DMS53 treated with DMSO at 0.1 percent for 48 hours (cell line): ENCODE data around the gene ST6GAL2.

Source experiments
- DNase-seq: peaks from one replicate; lab custom pipeline; 2025; ENCODE audit not compliant: unreplicated experiment; lab: John Stamatoyannopoulos, UW

Gene ST6GAL2

DNA sequence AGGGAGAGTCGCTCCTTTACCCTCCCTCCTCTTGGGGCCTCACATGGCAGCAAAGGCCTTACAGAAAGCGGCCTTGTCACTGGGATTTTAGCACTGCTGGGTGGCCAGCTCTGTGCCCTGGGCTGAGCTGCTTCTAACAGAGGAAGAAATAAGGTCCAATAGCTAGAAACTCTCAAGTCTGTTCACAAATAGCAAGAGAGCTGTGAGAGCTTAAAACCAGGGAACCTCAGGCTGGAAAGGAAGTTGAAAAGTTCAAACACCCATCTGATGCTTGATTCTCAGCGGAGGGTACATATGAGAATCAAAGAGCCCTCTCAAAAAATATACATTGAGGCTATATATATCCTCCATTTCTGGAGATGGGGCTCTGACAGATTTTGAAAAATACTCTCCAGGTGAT, 54.7 kb downstream of the ST6GAL2 start:
- DNase-seq = no peak

DNA sequence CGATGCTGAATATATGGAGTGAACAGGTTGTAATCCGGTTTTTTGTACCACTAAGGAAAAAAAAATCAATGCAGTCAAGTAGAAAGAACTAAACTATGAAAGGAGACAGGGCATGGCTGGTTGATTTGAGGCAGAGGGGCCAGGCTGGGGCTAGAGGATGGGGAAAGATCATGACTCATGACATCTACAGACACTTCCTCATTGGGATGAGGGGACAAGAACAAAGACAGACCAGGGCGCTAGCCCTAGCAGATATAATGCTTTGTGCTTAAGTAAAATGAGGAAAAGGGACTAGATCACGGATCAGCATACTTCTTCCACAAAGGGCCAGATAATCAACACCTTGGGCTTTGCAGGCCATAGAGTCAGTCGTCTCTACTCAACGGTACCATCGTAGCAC, 55.8 kb downstream of the ST6GAL2 start:
- no peak for DNase-seq

DNA sequence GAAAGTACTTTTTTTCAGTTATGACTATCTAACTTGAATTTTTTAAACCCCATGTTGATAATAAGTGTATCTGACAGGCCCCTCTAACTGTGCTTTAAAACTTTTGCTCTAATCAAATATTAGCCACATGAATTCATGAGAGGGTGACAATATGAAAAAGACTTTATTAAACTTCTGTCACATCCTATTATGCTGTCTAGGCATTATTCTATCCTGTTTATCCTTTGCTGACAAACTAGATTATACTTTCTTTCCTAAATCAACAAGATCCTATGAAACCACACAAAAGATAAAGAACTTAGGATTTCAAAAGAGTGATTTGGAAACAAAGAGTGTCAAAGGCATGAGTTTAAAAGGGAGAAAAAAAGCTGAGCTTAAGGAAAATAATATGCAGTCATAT, 57.8 kb downstream of the ST6GAL2 start:
- no peak for DNase-seq

DNA sequence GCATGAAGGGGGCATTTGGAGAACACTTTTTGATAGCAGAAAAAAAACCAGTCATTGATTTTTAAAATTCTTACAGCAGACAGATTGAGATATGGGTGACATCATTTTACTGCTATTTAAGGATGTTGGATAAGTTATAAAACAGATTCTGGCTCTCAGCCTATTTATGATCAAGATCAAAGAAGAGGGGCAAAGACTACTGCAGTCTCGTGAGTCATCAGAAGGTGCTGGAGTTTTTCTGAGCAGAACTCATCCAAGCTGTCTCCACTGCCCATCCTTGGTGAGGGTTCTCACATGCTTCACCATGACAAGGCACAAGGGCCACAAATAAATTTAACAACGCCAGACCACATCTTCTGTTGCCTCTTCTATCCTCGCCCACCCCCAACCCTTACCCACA, 58.8 kb downstream of the ST6GAL2 start:
- no peak for DNase-seq

DNA sequence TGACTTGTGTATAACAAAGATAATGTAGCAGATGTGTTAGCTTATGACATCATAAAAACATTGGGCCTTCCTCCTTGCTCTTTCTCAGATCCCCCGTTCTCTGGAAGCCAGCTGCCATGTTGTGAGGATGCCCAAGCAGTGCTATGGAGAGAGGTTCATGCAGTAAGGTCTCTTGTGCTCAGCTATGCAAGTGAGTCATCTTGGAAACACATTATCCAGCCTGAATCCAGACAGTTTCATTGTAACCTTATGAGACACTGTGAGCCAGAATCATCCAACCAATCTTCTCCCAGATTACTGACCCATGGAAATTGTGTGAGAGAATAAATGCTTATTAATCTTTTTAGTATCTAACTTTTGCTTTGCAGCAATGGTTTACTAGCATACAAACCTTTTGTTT, 60.8 kb downstream of the ST6GAL2 start:
- no peak for DNase-seq

DNA sequence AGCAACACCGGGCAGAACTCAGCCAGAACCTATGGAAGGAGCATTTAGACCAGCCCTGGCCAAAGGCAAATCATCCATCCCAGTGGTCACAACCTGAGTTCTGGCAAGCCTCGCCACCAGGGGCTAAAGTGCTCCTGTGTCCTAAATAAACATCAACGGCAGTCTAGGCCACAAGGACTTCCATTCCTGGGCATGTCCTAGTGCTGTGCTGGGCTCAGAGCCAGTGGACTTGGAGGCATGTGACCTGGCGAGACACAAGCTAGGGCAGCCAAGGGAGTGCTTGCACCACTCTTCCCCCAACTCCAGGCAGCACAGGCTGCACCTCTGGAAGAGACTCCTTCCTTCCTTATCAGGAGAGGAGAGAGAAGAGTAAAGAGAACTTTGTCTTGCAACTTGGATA, 69.0 kb downstream of the ST6GAL2 start:
- DNase-seq = no peak

DNA sequence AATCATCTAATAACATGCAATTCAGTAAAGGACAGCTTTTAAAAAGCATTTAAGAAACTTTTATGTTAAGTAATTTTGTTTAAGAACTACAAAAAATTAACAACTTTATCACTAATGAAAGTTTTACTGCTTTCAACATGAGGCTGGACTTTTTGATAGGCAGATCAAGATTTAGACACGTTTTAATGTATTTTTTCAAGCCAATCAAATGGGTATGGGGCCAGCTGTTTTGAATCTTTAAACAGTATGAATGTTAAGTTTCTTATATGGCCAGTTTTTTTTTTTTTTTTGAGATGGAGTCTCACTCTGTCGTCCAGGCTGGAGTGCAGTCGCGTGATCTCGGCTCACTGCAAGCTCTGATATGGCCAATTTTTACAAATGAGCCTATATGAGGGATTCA, 73.1 kb downstream of the ST6GAL2 start:
- DNase-seq = no peak

DNA sequence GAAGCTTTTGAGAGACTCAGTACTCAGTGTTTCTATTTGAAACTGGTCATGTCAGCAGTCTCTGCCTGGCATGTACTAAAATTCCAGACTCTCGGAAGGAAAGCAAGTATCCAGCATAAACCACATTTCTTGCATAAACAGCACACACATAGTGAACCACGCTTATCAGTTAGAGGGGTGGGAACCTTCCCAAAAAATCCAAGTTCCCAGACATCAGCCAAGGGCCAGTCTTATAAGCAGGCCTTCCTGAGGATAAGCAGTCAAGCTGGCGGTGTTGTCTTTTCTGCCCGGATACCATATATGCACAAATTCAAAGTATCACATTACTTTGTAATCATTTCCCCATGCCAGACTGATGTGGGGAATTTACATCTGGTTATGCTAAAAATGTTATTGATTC, 73.6 kb downstream of the ST6GAL2 start:
- DNase-seq = no peak

DNA sequence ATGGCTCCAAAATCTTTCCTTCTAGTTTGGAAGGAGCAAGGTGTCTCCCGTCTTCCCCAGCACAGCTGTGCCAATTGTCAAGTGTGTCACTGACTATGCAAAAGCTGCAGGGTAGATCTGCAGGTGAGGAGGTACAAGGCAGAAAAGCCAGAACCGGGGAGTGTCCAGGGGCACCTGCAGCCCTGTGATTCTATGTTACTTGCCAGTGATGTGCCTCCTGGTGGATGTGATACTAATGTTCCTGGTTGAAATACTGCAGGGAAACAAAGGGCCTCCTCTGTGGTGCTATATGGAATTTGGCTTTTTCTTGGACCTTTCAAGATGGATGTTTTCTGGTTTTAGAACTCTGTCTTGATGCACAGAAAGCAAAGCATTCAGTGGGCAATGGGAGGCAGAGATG, 80.3 kb downstream of the ST6GAL2 start:
- DNase-seq = no peak

DNA sequence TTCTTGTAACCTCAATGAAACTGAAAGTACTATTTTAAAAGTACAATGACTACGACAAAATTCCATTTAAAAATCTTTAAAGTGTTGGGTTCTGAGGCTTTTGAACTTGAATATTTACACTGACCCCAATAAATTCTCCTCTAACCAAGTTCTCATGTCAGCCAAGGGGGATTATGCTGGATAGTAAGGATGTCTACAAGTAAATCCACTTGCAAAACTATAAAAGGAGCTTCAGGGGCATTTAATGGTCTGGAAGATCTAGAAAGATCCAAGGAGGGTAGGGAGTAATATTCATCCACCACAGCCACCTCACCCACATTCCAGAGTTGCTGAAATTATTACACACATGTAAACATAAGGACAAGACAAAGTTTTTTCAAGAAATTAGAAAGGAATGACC, 81.8 kb downstream of the ST6GAL2 start:
- DNase-seq = no peak

DNA sequence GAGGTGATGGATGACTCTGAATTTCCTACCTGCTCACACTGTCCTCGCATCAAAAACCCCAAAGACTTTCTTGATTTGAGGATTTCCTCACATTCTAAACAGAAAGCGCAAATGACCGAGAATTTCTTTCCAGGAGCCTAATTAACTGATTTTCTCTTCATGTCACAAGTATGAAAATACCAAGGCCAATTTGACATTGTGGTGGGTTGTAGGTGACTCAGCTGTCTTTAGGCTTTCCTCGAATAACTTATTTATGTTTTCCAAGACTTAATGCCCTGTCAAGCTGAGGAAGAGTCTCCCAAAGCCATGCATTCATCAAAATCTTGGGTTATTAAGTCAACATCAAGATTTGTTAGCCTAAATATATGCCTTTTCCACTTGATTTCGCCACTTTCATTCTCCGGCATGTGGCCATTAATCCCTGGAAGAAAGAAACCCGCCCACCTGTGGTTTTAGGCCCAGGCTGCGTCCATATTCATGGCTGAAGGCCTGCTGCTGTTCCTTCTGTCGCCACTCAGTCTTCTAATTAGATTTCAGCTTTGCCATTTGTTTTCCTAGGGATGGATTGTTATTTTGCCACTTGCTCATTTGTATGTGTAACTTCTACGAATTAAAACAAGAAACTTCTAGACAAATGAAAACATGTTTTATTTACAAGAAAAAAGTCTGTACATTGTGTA, 84.9 kb downstream of the ST6GAL2 start:
- no peak for DNase-seq

DNA sequence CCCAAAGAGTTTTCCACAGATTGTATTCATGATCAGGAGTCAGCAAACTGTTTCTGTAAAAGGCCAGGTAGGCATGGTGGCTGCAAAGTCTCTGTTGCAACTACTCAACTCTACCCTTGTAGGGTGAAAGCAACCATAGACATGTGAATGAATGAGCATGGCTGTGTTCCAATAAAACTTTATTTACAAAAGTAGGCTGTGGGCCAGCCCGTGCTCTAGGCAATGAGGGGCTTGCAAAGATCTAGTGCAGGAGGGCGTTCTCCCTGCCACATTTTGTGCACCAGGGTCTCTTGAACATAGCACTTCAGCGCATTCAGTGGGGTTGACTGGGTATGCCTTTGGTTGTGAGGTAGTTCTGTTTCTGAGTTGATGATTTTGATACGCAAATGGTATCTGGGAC, 85.8 kb downstream of the ST6GAL2 start:
- DNase-seq = no peak

DNA sequence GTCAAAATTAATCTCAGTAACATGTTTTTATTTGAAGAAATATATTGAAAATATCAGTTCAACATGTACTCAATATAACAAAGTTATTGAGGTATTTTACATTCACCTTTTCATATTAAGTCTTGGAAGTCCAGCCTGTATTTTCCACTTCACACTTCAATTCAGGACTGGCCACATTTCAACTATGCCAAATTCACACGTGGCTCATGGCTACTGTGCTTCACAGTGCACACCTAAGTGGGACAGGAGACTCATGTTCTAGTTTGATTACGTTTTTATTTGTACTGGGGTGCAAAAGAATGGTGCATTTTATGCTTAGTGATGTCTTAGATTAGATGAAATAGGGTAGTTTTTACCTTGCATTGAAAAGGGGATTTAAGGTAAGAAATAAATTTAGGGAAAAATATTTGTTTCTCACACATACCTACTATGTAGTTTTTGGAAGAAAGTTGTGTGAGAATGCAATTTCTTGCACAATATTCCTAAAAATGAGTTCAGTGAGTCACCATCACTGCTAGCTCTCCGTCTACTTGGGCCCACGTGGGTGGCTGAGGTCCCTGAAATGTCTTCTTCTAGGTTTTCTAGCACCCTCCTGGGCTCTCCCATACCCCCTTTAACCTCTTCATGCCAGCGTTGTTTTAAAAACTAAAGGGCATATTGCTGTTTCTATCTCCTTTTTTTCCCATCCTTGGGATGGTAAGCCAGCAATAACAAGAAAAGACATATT, 87.0 kb downstream of the ST6GAL2 start:
- no peak for DNase-seq

DNA sequence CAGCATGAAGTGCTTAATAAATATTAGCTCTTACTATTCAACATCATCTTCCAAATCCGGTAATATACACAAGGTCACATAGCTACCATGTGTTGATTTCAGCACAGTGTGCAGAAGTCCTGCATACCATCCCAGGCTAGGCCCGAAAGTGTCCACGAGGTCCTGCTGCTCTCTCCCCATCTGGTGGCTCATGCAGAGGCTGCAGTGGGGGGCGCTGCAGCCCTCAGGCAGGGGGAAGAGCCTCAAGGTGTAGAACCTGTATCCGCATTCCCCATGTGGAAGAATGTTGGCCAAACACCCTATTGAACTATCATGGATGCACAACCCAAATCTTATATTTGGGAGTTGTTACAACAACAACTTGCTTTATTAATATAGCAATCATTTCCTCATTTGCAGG, 88.5 kb downstream of the ST6GAL2 start:
- DNase-seq = no peak

DNA sequence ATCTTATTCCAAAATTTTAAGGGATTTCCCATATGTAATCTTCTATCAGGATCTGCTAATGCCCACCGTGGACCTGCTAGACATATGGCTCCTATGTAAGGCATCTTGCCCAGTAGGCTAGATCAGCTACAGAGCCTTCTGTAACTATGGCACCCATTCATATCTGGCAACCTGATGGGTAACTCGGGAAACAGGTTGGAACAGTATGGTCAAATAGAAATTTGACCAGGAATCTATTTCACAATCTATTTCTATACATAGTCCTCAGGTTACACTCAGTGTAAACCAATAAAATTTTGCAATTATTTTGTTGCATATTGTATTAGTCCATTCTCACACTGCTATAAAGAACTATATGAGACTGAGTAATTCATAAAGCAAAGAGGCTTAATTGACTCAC, 93.3 kb downstream of the ST6GAL2 start:
- no peak for DNase-seq

DNA sequence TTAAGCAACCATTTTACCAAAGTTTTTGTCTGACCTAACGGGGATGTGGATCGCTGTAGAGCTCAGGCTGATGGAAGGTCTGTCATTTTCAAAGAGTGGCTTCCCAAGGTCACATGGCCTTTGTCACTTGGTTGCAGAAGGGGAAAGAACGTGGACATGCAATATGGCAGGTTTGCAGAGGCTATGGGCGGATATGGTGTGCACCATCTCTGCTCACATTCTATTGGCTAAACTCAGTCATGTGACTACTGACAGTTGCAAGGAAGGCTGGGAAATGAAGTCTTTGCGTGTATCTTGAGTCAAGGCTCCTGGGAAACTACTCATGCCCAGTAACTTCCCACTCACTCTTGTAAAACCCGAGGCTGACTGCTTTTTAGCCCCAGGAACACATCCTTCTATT, 96.8 kb downstream of the ST6GAL2 start:
- DNase-seq = no peak

DNA sequence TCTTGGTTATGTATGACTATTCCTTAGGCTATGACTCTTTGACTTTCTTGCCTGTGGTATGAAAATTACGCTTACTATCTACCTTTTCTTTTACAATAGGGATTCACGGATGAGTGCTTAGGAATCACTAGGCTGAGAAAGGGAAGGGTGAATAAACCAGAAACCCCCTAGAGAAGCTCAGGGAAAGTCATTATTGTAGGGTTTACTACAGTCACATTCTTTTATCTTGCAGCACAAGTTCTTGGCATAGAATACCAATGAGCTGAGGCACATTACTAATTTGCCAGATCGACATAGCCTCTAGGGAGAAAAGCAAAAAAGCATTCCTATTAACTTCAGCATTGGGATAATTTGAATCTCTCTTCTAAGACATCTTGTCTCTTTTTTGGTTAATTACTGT, 103.3 kb downstream of the ST6GAL2 start:
- DNase-seq = no peak

DNA sequence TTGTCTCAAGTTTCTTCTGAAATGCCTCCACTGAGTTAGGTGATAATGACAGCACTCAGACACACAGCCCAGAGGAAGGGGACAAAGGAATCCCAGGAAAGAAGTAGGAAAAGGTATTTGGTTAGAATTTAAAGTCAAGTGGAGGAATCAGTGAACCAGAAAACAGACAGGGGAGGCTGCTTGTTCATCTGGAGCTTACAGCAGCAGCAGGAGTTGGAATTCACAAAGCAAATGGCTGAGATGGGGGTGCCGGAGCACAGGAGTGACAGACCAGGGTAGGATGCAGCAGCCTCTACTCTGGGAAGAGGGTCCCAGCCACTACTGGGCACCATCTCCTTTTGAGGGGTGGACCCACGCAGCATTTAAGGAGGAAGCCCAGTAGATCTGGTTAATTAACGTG, 104.8 kb downstream of the ST6GAL2 start:
- no peak for DNase-seq

DNA sequence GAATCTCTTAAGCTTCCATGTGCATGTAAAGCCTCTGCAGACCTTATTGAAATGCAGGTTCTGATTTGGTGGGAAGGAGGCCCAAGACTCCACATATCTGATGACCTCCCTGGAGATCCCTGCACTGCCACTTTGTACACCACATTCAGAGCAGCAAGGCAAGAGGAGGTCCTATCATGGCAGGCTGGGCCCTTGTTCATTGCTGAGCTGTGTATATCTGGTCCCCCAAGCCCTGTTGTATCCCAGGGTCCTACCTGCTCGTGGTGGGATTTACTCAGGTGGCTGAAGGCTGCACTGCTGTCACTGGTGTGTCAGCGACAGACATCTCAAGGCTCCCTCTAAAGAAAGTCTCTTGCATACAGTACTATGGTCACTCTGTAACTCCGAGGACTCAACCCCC, 114.2 kb downstream of the ST6GAL2 start:
- no peak for DNase-seq

DNA sequence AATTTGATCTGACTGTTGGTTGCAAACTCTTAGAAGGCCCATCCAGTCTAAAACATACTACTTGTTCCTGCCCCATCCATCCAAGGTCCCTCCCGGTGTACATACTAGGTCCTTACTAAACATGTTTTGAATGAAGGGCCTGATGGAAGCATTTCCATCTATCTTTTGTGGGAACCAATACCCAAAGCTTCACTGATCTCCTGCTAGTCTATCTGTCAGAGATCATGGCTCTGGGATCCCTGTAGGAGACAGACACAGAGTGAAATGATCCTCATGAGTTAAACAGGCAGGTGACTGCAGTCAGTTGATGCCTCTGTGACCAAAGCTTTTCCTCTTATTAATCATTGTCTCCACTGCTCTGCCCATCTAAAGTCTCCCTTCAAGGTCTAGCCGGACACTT, 115.0 kb downstream of the ST6GAL2 start:
- DNase-seq = no peak

DNA sequence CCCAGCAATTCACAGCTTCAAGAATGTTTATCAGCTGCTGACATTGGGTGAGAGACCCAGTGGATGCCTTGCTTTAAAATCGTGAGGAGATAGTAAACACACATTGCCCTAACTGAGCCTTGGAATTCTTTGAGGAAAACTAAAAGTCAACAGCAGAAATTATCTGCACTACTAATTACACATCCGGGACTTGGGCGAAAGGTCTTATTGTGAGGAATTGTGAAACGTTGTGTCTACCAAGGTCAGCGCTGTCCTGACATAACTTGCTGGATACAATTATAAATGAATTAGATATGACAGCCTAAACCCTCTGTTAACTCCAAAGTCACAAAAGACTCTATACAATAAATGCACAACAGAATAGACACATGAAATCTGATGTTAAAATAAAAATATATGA, 121.4 kb downstream of the ST6GAL2 start:
- DNase-seq = no peak

DNA sequence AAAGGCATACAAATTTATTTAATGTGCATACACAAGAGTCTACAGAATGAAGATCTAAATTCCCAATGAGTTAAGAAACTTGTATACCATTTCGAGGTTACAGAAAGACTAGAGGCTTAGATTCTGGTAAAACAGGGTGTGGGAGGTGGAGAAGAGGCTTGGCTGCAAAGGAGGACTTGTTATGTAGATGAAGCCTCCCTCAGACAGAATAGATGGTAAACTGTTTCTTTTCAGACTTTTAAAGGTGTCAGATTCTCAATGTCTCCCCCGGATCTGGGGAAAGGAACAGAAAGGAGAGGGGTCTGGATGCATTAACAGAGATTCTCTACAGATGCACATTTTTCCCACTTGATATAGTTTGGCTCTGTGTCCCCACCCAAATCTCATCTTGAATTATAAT, 126.0 kb downstream of the ST6GAL2 start:
- no peak for DNase-seq

DNA sequence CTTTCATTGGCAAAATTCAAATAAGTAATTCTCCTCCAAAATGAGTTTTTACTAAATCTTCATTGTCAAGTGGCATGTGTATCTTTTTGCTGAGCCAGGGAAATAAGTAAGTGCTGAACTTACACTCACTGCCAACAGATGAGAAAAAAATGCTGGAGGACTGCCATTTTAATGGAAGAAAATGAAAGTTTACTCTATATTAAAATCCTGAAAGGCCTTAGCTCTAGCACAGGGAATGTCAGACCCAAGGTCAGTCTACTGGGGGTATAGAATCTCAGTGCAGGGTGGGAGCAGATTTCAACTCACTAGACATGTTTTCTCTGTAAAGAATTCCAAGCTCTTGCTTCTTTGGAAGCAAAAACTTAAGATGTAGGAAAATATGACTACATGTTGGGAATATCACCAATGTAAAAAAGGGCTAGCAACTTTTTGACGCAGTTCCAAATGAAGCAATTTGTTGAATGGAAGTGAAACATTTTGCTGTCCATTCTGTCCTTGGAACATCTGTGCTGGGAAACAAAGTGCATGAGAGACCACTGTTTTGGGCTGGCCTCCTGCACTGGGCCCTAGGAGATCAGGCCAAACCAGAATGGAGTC, 127.0 kb downstream of the ST6GAL2 start:
- no peak for DNase-seq
